GM12892 (cell line): ENCODE measurements around the gene TSPAN4.
A peak's percentile ranks its signal among the peaks of the same experiment; 100 is the strongest.

Experiments
- POLR2A ChIP-seq: IDR thresholded peaks from 2 replicates; pipeline ENCODE4 v1.6.1; 2011; ENCODE audit warnings: low read depth, low read length, control low read depth
- POLR2AphosphoS5 ChIP-seq: IDR thresholded peaks from 2 replicates; pipeline ENCODE4 v1.6.1; 2011; ENCODE audit warnings: low read depth, low read length, control low read depth
- TAF1 ChIP-seq: IDR thresholded peaks from 2 replicates; pipeline ENCODE4 v1.6.1; 2011; ENCODE audit warnings: low read depth, mild to moderate bottlenecking, control low read depth, low read length, borderline replicate concordance

GRCh38 chr11:796565-797295 is 45.9 kb upstream of the TSPAN4 start:
- 0 out of 2 replicates have a peak, but pooled peaks have one; percentile 28 for TF ChIP-seq POLR2A
- peak; percentile 0; the same call in 1 of the 2 replicates for TF ChIP-seq POLR2AphosphoS5
- no peak for TF ChIP-seq TAF1
